Esophagus squamous epithelium (tissue), 4 donors: ENCODE results near the gene TUBG2.

Source experiments
- CTCF ChIP-seq, 6 experiments: fragments of 450-650 bp in 4 of 6; fragments of 200-600 bp in 2 of 6; sonication (generic) in 2 of 6; IDR thresholded peaks; one replicate each; pipeline ENCODE4 v1.5.1; 2016 to 2019; ENCODE audit warnings: antibody characterized with exemption in 6 of 6, mild to moderate bottlenecking in 4 of 6, moderate library complexity in 4 of 6
- POLR2A ChIP-seq, 4 donors: fragments of 450-650 bp; IDR thresholded peaks; one replicate each; pipeline ENCODE4 v1.6.1; 2017; ENCODE audit warnings: antibody characterized with exemption in 4 of 4, mild to moderate bottlenecking in 4 of 4, moderate library complexity in 3 of 4

GRCh38 chr17:42675348-42675964, 16.4 kb downstream of the TUBG2 start:
- TF ChIP-seq CTCF (IDR thresholded peaks at IDR 0.05) (no peak), POLR2A (IDR thresholded peaks at IDR 0.05) (no peak)
